IPS DF 4.7 (cell line): ENCODE results near the gene OR2H1.

ENCODE experiments used
- DNase-seq: peaks from one replicate; pipeline ENCODE4 v3.0.0-alpha.2; 2013; ENCODE audit warnings: low spot score; ENCODE audit errors: extremely low read depth

OR2H1 gene

GRCh38 chr6:29483186-29483585 is 26.2 kb downstream of the OR2H1 start:
- no peak for DNase-seq

DNA sequence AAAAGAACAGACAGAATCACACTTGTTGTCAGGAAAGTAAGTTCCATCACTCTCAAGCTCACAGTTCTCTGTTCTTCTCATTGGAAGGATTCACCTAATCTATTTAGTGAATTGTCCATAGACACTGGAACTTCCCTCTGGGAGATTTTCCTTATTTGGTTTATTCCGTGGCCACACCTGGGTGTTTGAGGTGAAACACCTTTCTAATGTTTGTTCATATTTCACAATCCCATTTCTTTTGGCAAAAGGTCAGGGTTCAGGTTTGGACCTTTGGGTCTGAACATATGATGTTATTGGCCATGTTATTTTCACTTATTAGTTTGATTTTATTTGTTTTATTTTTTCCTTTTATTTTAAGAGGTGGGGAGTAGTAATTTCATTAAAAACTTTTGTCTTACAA is 26.8 kb downstream of the OR2H1 start:
- DNase-seq, result no peak

- DNase-seq, result no peak
Measured at GRCh38 chr6:29486577-29486976, 29.6 kb downstream of the OR2H1 start.

- DNase-seq, result no peak
Measured at GRCh38 chr6:29487131-29487530, 30.2 kb downstream of the OR2H1 start.

- no peak for DNase-seq
Measured at GRCh38 chr6:29487660-29488059, 30.7 kb downstream of the OR2H1 start, which contains the start of gene MAS1L. TSS of gene MAS1L (minus strand) at chr6:29487956. CDS start at chr6:29487902, 54 bp downstream.

DNA sequence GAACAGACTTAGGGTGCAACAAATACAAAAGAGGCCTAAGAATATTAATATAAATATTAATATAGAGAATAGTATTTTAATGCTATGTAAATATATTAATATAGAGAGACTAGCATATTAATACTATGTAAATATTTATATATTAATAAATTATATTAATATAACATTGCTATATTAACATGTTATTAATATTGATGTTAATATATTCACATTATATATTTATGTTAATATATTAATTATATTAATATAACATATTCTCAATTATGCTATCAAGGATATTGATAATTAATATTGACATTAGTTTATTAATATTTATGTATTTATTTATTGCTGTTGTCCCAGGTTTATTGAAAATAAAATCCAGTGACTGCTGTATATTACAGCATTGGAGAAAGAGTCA is 31.9 kb downstream of the OR2H1 start:
- DNase-seq, result no peak

- DNase-seq, result no peak
Measured at GRCh38 chr6:29489286-29489685, 32.3 kb downstream of the OR2H1 start.

DNA sequence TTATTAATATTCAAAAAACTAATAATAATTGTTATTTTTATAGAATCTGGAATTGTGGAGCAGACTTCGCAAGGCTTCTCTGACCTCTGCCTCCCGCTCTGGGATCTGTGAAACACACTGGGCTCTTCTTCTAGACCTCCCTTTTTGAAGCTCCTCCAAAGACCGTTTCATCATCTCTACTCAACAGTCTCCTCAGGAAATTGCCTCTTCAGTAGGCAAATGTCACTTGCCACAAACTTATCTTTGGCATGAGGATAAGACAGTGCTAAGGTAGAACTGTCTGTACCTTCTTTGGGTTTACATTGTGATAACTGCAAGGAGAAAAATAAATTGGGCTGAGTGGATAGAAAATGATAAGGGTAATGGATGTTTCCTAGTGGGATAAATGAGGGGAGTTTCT is 33.1 kb downstream of the OR2H1 start:
- DNase-seq, result no peak

DNA sequence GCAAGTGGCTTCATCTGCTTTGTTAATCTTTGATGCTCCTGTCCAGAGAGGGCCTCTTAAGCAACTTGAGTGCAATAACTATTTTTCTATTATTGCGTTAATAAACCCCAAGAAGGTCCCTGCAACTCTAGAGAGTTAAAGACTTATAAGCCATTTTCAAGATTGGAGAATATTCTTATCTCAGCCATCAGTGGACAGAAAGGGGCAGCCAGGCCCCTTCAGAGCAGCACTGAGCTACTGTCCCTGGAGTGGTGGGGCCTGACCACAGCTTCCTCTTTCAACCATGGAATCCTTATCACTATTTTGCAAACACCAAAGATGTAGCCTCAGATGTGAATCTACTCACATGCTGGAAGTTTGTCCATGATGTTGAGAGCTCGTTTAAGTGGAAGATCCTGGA is 33.6 kb downstream of the OR2H1 start:
- DNase-seq, result no peak

- no peak for DNase-seq
Measured at GRCh38 chr6:29491574-29491973, 34.6 kb downstream of the OR2H1 start.

DNA sequence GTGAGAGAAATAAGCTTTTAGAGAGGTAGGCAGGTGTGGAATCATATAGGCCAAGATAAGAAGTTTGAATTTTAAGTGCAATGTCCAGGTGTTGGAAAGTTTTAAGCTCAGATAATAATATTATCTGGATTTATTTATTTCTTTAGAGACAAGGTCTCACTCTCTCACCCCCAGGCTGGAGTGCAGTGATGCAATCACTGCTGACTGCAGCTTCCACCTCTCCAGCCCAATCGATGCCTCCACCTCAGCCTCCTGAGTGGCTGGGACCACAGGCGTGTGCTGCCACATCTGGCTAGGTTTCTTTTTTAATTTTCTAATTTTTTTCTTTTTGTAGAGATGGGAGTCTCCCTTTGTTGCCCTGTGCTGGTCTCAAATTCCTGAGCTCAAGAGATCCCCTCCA is 36.3 kb downstream of the OR2H1 start:
- DNase-seq, result no peak

- DNase-seq, result no peak
Measured at GRCh38 chr6:29494131-29494530, 37.2 kb downstream of the OR2H1 start.

- DNase-seq, result no peak
Measured at GRCh38 chr6:29495571-29495970, 38.6 kb downstream of the OR2H1 start.

- DNase-seq, result no peak
Measured at GRCh38 chr6:29496961-29497360, 40.0 kb downstream of the OR2H1 start.

GRCh38 chr6:29499704-29500103 is 42.7 kb downstream of the OR2H1 start:
- DNase-seq, result no peak

DNA sequence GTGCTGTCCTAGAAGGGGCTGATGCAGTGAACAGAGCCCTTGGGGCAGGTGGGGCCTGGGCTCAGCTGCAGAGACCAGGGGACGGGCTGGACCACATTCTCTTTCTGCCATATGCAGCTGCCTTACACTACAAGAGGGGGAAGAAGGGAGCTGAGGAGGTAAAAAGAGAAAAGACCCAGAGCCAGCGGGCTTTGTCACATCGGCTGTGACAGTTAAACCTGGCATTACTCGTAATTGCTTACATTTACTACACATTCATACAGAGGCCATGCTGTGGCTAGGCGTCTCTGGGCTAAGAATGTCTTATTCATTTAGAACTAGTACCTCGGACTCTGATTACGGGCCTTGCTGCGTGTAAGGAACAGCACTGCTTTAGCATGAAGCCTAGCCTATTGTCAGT is 43.6 kb downstream of the OR2H1 start:
- DNase-seq, result no peak

GRCh38 chr6:29501106-29501505 is 44.2 kb downstream of the OR2H1 start:
- no peak for DNase-seq

GRCh38 chr6:29502181-29502580 is 45.2 kb downstream of the OR2H1 start:
- DNase-seq, result no peak

DNA sequence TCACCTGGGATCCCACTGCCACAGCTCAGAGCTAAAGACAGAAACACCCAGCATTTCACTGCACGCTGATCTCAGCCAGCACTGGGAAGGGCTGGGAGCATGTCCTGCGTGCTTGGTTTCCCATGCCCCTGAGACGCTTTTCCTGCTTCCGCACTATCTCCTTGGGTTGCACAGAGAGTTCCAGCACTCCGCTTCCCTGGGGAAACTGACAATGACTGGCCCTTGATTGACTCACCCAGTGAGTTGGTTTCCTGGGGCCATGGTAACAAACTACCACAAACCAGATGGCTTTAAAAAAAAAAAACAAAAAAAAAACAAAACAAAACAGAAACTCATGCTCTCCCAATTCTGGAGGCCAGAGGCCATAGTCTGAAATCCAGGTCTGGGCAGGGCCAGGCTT is 45.6 kb downstream of the OR2H1 start:
- no peak for DNase-seq

- no peak for DNase-seq
Measured at GRCh38 chr6:29504961-29505360, 48.0 kb downstream of the OR2H1 start.

DNA sequence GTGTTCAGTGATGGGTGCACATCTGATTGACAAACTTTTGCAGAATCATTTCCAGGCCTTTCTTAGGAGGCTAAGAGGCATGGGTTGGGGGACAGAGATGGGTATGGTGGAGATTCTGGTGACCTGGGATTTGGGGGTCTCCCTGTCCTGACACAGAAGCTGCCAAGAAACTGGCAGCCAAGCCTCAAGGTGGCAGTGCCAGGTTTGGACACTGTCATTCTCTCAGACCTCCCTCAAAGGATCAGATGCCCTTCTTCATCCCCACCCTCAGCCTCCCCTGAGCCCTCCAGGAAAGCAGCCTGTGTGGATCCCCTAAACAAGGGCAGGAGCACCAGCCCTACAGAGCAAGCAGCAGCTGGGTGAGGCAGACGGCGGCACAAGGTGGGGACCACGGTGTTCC is 48.9 kb downstream of the OR2H1 start:
- DNase-seq, result no peak

- no peak for DNase-seq
Measured at GRCh38 chr6:29506446-29507067, 49.6 kb downstream of the OR2H1 start.

DNA sequence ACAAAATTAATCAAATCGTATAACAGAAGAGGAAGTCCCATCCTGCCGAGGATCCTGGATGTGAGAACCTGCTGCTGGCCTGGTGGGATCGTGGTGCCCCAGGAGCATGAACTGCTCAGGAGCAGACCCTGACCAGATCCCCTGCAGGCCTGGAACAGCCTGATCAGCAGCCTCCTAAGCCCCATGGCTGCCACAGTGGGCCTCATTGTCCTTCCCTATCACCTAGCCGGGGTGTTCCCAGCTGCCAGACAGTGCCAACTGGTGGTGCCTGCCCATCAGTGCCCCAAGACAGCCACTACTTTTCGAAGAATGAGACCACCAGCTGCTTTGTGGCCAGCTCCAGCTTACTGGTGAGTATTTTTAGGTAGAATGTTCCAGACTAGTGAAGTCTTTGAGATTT is 50.4 kb downstream of the OR2H1 start:
- DNase-seq, result no peak

- DNase-seq, result no peak
Measured at GRCh38 chr6:29509239-29509638, 52.3 kb downstream of the OR2H1 start.
